Fibroblast of mammary gland (primary cell): Measurements from ENCODE around the gene CBX2.

Experiments used
- DNase-seq: peaks from one replicate; pipeline ENCODE4 v3.0.0-alpha.2; 2010; ENCODE audit warnings: low read depth
- H3K4me3 ChIP-seq: 2 replicates; pipeline ENCODE4 v1.5.1; 2011; ENCODE audit warnings: low read depth, mild to moderate bottlenecking, low read length, moderate library complexity; ENCODE audit not compliant: control insufficient read depth
- TF ChIP-seq, protein P1 (sequence below): conservative IDR thresholded peaks from 2 replicates; pipeline ENCODE4 v1.5.1; 2011; ENCODE audit warnings: low read depth, low read length, inconsistent platforms; ENCODE audit not compliant: control insufficient read depth, insufficient read depth

The CBX2 gene

DNA sequence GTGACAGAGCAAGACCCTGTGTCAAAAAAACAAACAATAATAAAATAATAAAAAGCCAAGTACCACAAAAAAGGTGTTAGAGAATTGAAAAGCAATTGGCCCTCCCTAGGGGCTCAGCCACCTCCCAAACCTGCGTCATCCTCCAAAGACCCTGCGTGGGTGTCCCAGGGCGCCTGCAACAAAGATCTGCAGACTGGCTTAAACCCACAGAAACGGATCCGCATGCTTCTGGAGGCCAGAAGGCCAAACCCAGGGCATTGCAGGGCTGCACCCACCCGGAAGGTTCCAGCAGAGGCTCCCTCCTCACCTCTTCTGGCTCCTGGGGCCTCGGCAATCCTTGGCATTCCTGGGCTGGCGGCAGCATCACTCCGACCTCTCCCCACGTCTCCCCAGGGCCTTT lies 45.7 kb upstream of the CBX2 start:
- DNase-seq, result no peak
- H3K4me3 ChIP-seq, result no peak overlapping the region
- TF ChIP-seq, protein P1, sequence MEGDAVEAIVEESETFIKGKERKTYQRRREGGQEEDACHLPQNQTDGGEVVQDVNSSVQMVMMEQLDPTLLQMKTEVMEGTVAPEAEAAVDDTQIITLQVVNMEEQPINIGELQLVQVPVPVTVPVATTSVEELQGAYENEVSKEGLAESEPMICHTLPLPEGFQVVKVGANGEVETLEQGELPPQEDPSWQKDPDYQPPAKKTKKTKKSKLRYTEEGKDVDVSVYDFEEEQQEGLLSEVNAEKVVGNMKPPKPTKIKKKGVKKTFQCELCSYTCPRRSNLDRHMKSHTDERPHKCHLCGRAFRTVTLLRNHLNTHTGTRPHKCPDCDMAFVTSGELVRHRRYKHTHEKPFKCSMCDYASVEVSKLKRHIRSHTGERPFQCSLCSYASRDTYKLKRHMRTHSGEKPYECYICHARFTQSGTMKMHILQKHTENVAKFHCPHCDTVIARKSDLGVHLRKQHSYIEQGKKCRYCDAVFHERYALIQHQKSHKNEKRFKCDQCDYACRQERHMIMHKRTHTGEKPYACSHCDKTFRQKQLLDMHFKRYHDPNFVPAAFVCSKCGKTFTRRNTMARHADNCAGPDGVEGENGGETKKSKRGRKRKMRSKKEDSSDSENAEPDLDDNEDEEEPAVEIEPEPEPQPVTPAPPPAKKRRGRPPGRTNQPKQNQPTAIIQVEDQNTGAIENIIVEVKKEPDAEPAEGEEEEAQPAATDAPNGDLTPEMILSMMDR, result no peak

- H3K4me3 ChIP-seq, result no peak overlapping the region
- DNase-seq, result no peak
- TF ChIP-seq, protein P1, result no peak
Observed at GRCh38 chr17:79732804-79733691, 44.9 kb upstream of the CBX2 start.

GRCh38 chr17:79733692-79734070 lies 44.3 kb upstream of the CBX2 start:
- TF ChIP-seq, protein P1, result no peak
- no peak overlapping the region for H3K4me3 ChIP-seq
- no peak for DNase-seq

DNA sequence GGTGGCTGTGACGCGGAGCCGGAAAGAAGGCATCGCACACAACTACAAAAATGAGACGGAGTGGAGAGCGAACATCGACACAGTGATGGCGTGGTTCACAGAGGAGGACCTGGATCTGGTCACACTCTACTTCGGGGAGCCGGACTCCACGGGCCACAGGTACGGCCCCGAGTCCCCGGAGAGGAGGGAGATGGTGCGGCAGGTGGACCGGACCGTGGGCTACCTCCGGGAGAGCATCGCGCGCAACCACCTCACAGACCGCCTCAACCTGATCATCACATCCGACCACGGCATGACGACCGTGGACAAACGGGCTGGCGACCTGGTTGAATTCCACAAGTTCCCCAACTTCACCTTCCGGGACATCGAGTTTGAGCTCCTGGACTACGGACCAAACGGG lies 42.9 kb upstream of the CBX2 start:
- TF ChIP-seq, protein P1, result no peak

DNA sequence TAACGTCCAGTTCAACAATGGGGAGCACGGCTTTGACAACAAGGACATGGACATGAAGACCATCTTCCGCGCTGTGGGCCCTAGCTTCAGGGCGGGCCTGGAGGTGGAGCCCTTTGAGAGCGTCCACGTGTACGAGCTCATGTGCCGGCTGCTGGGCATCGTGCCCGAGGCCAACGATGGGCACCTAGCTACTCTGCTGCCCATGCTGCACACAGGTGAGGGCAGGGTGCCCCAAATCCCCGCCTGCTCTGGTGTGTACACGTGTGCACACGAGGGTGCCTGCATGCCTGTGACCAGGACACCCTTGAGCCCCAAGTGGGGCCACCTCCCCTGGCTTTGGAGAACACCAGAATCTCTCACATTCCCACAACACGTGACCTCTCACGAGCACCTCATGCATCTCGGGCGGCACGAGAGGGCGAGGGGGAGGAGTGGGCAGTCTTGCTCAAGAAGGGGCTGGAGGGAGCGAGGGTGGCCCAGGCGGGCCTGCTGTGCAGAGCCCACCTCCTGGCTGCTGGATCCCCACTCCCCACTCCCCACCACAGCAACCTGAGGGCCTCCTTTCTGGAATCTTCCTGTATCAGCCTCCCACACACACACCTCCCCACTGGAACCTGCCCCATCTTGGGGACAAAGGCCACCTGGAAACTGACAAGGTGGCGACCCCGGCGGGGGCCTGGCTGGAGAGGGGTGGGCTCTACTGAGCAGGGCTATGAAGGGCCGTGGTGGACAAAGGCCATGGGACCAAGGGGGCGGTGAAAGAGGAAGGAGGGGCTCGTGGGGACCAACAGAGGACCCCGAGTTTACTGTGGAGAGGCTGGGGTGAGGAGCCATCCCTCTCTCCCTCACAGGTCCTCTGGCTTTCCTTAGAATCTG lies 40.7 kb upstream of the CBX2 start:
- TF ChIP-seq, protein P1, result no peak
- H3K4me3 ChIP-seq, result no peak overlapping the region
- no peak for DNase-seq

More for the DNA sequence above, 42.9 kb upstream of the CBX2 start:
- DNase-seq, result no peak
- no peak overlapping the region for H3K4me3 ChIP-seq

DNA sequence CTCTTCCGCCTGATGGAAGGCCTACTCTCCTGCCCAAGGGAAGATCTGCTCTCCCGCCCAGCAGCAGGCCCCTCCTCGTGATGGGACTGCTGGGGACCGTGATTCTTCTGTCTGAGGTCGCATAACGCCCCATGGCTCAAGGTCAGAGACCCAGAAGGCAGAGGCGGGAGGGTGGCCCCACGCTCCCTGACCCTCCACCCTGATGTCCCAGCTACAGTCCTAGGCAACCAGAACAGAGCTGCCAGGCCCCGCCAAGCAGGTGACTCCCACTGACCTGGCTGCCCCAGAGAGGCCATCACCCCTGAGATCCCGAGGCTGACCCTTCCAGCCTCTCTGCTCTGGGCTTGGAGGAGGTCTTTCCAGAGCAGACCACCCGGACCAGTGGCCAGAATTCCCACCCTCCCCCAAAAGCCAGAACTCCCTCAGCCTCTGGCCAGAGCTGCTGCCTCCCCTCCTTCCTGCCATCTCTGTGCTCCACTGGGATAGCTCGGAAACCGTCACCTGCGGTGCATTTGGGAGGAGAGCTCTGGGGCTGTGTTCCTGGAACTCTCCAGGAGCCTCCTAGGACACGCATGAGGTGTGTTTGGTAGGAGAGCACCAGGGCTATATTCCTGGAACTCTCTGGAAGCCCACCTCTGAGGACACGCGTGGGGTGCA lies 39.9 kb upstream of the CBX2 start:
- TF ChIP-seq, protein P1, result no peak
- H3K4me3 ChIP-seq, result no peak overlapping the region
- no peak for DNase-seq
